ENCODE results near the gene KRT2.
"Not testable (repeated sequence)": the region's sequence is repeated elsewhere in the genome, so short reads cannot be mapped to it uniquely, and the experiment has no call there.

GRCh38 chr12:52669941-52670340 lies 17.9 kb upstream of the KRT2 start:
- TF ChIP-seq CTCF (IDR thresholded peaks at IDR 0.05); NR2C2 (CRISPR knock-in tag; IDR thresholded peaks at IDR 0.05); PRRX2 (CRISPR knock-in tag; IDR thresholded peaks at IDR 0.05); SMAD3 (CRISPR knock-in tag; IDR thresholded peaks at IDR 0.05; ENCODE audit: borderline replicate concordance); CDX4 (CRISPR knock-in tag; IDR thresholded peaks at IDR 0.05; ENCODE audit: borderline replicate concordance); ZNF281 (CRISPR knock-in tag; IDR thresholded peaks at IDR 0.05); NFE2L1 (CRISPR knock-in tag; IDR thresholded peaks at IDR 0.05); ZNF416 (CRISPR knock-in tag; IDR thresholded peaks at IDR 0.05); USF2 (CRISPR knock-in tag; IDR thresholded peaks at IDR 0.05); MLX (CRISPR knock-in tag; IDR thresholded peaks at IDR 0.05); HMGA2 (CRISPR knock-in tag; IDR thresholded peaks at IDR 0.05); ZNF232 (CRISPR knock-in tag; IDR thresholded peaks at IDR 0.05); STAT6 (CRISPR knock-in tag; conservative IDR thresholded peaks at IDR 0.05; ENCODE audit: low read depth): not testable (repeated sequence)
